ENCODE results near the gene SPRR2E. TPM values are rescaled to one million over a fixed set of nuclear protein-coding genes. Genes with fewer than 3 reads are reported as not detected.
"Not testable (repeated sequence)": the region's sequence is repeated elsewhere in the genome, so short reads cannot be mapped to it uniquely, and the experiment has no call there.

Gene SPRR2E
- total RNA-seq, 2 experiments from 2014 or later: not detected

DNA sequence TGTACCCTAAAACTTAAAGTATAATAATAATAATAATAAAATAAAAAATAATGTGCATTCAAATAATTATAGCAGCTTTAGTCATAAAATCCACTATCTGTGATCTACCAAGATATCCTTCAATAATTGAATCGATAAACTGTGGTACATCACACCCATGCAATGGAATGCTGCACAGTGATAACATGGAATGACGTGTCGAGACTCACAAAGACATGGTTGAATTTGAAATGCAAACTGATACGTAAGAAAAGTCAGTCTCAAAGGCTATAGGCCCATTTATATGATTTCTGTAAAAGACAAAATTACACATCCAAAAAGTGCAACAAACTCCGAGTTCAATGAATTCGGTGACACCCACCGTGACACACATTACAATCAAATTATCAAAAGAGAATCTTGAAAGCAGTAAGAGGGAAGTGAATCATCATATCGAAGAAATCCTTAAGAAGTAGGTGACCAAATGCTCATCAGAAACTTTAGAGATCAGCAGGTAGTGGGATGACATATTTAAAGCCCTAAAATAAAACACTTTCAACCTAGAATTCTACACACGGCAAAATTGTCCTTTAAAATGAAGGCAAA is 5.2 kb upstream of the SPRR2E start:
- Mint-ChIP-seq H3K4me1 (no peaks in the 10 kb centered on the region), H3K27me3 (peaks cover 12% of the 10 kb centered on the region), H3K9me3 (no peaks in the 10 kb centered on the region), H3K27ac (no peak overlapping the region), H3K4me3 (no peak overlapping the region), H3K36me3 (no peaks in the 10 kb centered on the region)
- DNase-seq: no peak

DNA sequence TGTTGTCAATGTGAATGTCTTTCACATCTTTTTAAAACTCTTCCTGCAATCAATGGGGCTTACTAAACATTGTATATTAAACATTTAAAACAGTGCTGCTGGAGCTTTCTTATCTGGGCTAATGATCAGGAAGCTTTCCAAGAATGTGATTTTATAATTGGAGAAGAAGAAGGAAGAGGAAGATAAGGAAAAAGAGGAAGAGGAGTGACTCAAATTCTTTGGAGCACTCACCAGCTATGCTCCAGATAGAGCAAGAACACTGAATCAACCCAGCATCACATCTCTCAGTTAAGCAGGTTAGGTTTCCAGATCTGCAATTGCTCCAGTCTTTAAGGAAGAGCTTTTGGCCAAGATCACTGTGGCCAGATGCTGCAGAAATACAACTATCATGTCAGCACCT is 1.4 kb upstream of the SPRR2E start:
- Mint-ChIP-seq H3K4me3 (no peak overlapping the region), H3K36me3 (no peaks in the 10 kb centered on the region), H3K27ac (no peak overlapping the region), H3K9me3 (no peaks in the 10 kb centered on the region), H3K27me3 (peaks cover 5% of the 10 kb centered on the region), H3K4me1 (no peaks in the 10 kb centered on the region)
- no peak for DNase-seq

DNA sequence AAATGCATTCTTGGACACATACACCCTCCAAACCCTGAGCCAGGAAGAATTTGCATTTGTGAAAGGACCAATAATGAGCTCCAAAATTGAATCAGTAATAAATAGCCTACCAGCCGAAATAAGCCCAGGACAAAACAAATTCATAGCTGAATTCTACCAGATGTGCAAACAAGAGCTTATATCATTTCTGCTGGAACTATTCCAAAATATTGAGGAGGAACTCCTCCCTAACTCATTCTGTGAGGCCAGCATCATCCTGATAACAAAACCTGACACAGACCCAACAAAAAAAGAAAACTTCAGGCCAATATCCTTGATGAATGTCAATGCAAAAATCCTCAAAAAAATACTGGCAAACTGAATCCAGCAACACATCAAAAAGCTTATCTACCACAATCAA is 6.7 kb downstream of the SPRR2E start:
- no peak for DNase-seq
- H3K27me3 Mint-ChIP-seq: peaks cover 20% of the 10 kb centered on the region
- no peak overlapping the region for H3K4me3 Mint-ChIP-seq
- no peaks in the 10 kb centered on the region for H3K9me3 Mint-ChIP-seq
- no peaks in the 10 kb centered on the region for H3K36me3 Mint-ChIP-seq
- no peak overlapping the region for H3K27ac Mint-ChIP-seq
- H3K4me1 Mint-ChIP-seq: no peaks in the 10 kb centered on the region

DNA sequence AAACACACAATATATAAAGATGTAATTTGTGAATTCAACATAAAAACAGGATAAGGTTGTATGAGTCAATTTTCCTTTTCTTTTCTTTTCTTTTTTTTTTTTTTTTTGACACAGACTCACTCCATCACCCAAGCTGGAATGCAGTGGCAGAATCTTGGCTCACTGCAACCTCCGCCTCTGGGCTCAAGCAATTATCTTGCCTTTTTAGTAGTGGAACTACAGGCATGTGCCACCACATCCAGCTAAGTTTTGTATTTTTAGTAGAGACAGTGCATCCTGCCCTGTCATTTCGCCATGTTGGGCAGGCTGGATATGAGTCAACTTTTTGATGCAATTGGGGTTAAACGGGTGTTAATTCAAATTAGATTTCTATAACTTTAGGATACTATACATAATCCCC is 12.6 kb downstream of the SPRR2E start:
- Mint-ChIP-seq H3K36me3 (no peaks in the 10 kb centered on the region), H3K27me3 (peaks cover 35% of the 10 kb centered on the region), H3K4me1 (no peaks in the 10 kb centered on the region), H3K4me3 (no peak overlapping the region), H3K27ac (no peak overlapping the region), H3K9me3 (peaks cover 9% of the 10 kb centered on the region)
- DNase-seq: no peak

DNA sequence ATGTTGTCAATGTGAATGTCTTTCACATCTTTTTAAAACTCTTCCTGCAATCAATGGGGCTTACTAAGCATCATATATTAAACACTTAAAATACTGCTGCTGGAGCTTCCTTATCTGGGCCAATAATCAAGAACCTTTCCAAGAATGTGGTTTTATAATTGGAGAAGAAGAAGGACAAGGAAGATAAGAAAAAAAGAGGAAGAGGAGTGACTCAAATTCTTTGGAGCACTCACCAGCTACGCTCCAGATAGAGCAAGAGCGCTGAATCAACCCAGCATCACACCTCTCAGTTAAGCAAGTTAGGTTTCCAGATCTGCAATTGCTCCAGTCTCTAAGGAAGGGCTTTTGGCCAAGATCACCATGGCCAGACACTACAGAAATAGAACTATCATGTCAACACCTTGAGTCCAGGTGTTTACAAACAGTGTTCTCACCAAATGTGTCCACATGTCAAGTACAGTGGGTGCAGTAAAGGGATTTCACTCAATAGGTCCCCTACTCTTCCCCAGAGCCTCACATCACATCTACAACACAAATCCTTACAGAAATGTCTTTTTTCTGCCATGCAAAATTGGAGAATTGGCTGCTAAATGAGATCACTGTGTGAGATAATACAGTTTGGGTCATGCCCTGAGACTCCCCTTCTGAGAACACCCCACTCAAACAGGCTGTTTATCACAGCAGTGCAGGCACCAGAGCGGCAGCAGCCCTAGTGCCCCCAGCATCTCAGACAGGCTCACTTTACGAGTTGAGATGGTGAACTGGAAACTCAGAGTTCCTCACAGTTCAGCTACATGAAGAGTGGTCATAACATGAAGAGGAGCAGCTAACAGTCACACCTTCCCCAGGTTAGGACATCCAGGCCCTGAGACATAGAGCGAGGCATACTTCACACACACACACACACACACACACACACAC is 21.3 kb downstream of the SPRR2E start:
- Mint-ChIP-seq H3K4me1 (no peaks in the 10 kb centered on the region), H3K36me3 (no peaks in the 10 kb centered on the region), H3K9me3 (no peaks in the 10 kb centered on the region), H3K4me3 (no peak overlapping the region), H3K27ac (no peak overlapping the region), H3K27me3 (peaks cover 16% of the 10 kb centered on the region)
- no peak for DNase-seq

DNA sequence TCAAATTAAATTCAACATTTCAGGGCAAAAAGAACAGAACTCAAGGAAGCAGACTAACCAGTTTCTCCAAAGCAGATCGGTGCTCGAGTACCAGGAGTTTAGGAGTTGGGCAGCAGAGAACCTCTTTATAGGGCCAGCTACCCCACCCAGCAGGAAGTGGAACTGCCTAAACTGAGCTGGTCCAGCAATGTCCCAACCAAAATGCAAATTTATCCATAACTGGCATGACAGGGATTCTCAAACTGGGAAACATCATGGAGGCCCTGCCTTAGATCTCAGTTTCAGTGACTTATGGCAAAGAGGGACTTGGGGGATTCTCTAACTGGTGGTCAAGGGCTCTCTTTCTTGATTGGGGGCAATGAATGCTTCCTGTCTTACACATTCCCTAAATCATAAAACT is 22.8 kb downstream of the SPRR2E start, which contains the start of gene SPRR2B:
Gene SPRR2B (minus strand): TSS at position 101 of the 400 bp plus-strand sequence. CDS start 772 bp downstream, outside the sequence.
- Mint-ChIP-seq H3K27ac (no peak within 1 kb of the TSS), H3K4me1 (no peaks in the 10 kb centered on the region), H3K4me3 (no peak within 1 kb of the TSS), H3K27me3 (peaks cover 27% of the 10 kb centered on the region), H3K9me3 (no peaks in the 10 kb centered on the region), H3K36me3 (no peaks in the 10 kb centered on the region)
- DNase-seq: no peak

DNA sequence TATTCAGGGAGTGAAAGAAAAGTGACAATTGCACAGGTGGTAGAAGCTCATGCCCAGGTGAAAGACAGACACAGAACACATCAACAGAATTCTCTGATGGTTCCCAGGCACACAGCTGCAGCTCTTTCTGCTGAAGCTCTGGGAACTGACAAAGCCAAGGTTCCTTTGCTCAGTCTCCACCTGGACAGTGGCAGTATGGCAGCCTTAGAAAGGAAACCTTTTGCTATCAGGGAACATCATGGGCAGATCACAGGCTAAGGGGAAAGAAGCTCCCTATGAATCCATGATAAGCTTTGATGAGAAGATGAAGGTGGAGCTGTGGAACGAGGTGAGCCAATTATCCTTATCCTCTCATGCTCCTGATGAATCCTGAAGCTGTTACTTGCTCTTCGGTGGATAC is 24.1 kb downstream of the SPRR2E start:
- no peak for DNase-seq
- Mint-ChIP-seq H3K36me3 (no peaks in the 10 kb centered on the region), H3K9me3 (no peaks in the 10 kb centered on the region), H3K4me1 (no peaks in the 10 kb centered on the region), H3K27me3 (peaks cover 35% of the 10 kb centered on the region), H3K27ac (no peak overlapping the region), H3K4me3 (no peak overlapping the region)

DNA sequence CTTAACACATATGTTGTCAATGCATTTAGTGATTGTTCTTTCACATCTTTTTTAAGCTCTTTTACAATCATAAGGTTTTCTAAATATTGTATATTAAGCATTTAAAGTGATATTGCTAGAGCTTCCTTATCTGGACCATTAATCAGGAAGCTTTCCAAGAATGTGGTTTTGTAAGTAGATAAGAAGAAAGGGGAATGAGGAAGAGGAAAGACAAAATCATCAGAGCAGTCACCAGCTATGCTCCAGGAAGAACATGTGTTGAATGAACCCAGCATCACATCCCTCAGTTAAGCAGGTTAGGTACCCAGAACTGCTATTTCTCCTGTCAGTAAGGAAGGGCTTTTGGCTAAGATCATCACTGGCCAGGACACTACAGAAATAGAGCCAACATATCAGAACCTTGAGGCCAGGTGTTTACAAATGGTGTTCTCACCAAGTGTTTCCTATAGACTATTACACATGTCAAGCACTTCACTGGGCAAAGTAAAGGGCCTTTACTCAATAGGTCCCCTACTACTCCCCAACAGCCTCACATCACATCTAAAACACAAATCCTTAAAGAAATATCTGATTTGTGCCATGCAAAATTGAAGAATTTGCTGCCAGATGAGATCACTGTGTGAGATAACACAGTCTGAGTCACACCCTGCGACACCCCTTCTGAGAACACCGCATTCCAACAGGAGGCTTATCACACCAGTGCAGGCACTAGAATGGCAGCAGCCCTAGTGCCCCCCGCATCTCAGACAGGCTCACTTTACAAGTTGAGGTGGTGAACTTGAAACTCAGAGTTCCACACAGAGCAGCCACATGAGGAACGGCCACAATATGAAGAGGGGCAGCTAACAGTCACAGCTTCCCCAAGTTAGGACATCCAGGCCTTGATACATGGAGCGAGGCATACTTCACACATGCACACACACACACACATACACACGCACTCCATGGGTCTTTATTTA is 35.2 kb downstream of the SPRR2E start:
- no peaks in the 10 kb centered on the region for H3K36me3 Mint-ChIP-seq
- H3K9me3 Mint-ChIP-seq: no peaks in the 10 kb centered on the region
- H3K4me1 Mint-ChIP-seq: no peaks in the 10 kb centered on the region
- DNase-seq: no peak
- H3K27me3 Mint-ChIP-seq: peaks cover 24% of the 10 kb centered on the region
- no peak overlapping the region for H3K4me3 Mint-ChIP-seq
- H3K27ac Mint-ChIP-seq: no peak overlapping the region

DNA sequence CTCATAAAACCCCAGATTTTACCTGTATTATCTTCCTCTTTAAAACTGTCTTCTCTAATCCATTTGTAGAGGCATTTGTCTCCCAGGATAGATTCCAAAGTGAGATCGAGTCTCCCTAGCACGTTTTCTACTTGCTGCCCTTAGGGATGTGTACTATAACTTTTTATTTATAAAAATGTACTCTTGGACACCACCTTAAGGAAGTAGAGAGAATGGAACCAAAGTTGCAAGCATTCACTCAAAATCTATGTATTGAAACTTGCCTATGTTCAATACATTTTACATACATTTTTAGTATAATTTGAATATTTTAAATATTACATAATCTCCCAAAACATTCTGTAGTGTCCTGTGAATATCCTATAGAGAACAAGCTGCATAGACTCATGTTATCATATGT is 36.2 kb downstream of the SPRR2E start:
- H3K27ac Mint-ChIP-seq: no peak overlapping the region
- no peak for DNase-seq
- no peaks in the 10 kb centered on the region for H3K4me1 Mint-ChIP-seq
- H3K9me3 Mint-ChIP-seq: no peaks in the 10 kb centered on the region
- H3K4me3 Mint-ChIP-seq: no peak overlapping the region
- H3K36me3 Mint-ChIP-seq: no peaks in the 10 kb centered on the region
- peaks cover 24% of the 10 kb centered on the region for H3K27me3 Mint-ChIP-seq

DNA sequence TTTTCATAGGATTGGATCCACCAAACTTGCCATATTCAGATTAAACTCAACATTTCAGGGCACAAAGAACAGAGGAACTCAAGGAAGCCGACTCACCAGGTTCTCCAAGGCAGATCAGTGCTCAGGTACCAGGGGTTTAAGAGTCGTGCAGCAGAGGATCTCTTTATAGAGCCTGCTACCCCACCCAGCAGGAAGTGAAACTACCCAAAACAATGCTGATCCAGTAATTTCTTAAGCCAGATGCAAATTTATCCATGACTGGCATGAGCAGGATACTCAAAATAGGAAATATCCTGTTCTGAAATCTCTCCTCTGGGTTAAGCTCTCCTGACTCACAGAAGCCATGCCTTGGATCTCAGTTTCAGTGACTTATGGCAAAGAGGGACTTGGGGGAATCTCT is 37.0 kb downstream of the SPRR2E start, which contains the start of gene SPRR2A:
Gene SPRR2A (minus strand): TSS at position 138 of the 400 bp plus-strand sequence. CDS start 777 bp downstream, outside the sequence.
- Mint-ChIP-seq H3K27me3 (peaks cover 19% of the 10 kb centered on the region), H3K9me3 (no peaks in the 10 kb centered on the region), H3K36me3 (no peaks in the 10 kb centered on the region), H3K4me1 (no peaks in the 10 kb centered on the region), H3K4me3 (no peak within 1 kb of the TSS), H3K27ac (no peak within 1 kb of the TSS)
- no peak for DNase-seq

DNA sequence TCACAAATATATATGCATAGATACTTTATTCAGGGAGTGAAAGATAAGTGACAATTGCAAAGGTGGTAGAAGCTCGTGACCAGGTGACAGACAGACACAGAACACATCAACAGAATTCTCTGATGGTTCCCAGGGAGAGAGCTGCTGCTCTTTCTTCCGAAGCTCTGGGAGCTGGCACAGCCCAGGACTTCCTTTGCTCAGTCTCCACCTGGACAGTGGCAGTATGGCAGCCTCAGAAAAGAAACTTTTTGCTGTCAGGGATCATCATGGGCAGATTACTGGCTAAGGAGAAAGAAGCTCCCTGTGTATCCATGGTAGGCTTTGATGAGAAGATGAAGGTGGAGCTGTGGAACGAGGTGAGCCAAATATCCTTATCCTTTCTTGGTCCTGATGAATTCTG is 38.2 kb downstream of the SPRR2E start:
- H3K9me3 Mint-ChIP-seq, H3K36me3 Mint-ChIP-seq, H3K4me1 Mint-ChIP-seq, H3K27ac Mint-ChIP-seq, H3K4me3 Mint-ChIP-seq, DNase-seq: not testable (repeated sequence)
- H3K27me3 Mint-ChIP-seq: peaks cover 13% of the 10 kb centered on the region

DNA sequence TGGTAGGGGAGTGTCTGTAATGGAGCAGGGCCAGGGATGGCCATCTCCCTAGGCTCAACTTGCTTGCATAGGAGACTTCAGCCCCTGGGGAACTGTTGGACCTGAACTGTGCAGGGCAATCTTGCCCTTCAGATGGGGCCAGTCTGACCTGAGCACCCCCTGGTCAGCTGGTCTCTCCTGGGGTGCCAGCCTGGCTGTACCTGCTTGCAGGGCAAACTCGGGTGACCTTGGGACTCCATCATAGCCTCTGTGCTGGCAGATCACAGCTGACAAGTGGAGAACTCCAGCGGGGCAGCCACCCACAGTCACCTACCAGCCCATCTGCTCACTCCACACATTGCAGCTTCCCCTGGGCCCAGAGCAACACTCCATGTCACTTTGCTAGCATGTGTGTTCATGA is 45.1 kb downstream of the SPRR2E start:
- H3K27ac Mint-ChIP-seq: no peak overlapping the region
- no peaks in the 10 kb centered on the region for H3K36me3 Mint-ChIP-seq
- no peaks in the 10 kb centered on the region for H3K9me3 Mint-ChIP-seq
- no peak overlapping the region for H3K4me3 Mint-ChIP-seq
- no peak for DNase-seq
- H3K4me1 Mint-ChIP-seq: no peaks in the 10 kb centered on the region
- peaks cover 47% of the 10 kb centered on the region for H3K27me3 Mint-ChIP-seq

Measured in activated naive CD8-positive, alpha-beta T cell treated with anti-CD3 and anti-CD28 coated beads for 36 hours (primary cell).